ENCODE results near the gene MARCHF3. TPM values are rescaled to one million over a fixed set of nuclear protein-coding genes. Genes with fewer than 3 reads are reported as not detected.

MARCHF3 gene
- total RNA-seq, 1 donor from 2014 or later, result 16.5 TPM

DNA sequence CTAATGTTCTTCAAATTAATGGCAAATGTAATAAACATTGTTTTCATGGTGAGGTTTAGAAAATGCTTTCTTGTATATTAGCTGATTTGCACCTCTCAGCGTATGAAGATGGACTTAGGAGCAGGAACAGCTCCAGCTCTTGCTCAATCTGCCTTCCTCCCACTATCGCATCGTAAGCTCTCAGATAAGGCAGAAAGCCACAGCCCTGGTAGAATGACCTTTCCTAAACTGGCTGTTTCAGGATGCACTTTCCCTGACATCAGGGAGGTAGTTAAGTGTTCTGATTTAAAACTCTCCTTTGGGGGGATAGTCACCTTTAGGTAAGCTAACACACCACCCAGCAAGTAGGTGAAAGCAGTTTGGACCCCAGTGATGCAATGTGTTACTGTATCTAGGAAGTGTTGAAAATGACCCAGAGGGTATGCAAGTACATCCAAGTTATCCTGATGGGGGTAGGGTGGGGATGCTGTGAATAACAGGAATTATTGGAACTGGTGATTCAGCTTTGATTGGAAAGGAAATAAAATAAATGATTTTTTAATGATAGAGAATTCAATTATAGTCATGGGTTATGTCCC is 181.2 kb downstream of the MARCHF3 start:
- H3K79me2 ChIP-seq (ENCODE audit: insufficient read depth, low read length), result no peaks in the 10 kb centered on the region
- FAIRE-seq (no peak), DNase-seq (ENCODE audit: low read depth) (peak; percentile 47)
- peaks cover 18% of the 10 kb centered on the region for H3K4me1 ChIP-seq (ENCODE audit: insufficient read depth, low read length)
- no peak overlapping the region for H3K9ac ChIP-seq (ENCODE audit: low read length)
- H3K27ac Mint-ChIP-seq (ENCODE audit: unreplicated experiment), result no peak overlapping the region
- no peaks in the 10 kb centered on the region for H4K20me1 ChIP-seq (ENCODE audit: insufficient read depth, low read length)
- H3K9me3 ChIP-seq (ENCODE audit: insufficient read depth, low read depth, low read length), result no peaks in the 10 kb centered on the region
- H3K4me2 ChIP-seq (ENCODE audit: low read length), result no peak overlapping the region
- H3K9me3 Mint-ChIP-seq (ENCODE audit: unreplicated experiment), result no peaks in the 10 kb centered on the region
- H3K36me3 Mint-ChIP-seq (ENCODE audit: low read depth, unreplicated experiment), result no peaks in the 10 kb centered on the region
- peaks cover 12% of the 10 kb centered on the region for H3K4me1 Mint-ChIP-seq (ENCODE audit: low read depth, unreplicated experiment)
- TF ChIP-seq EZH2 (IDR thresholded peaks at IDR 0.05; ENCODE audit: insufficient read depth, low read length), result no peak
- TF ChIP-seq, protein P1, sequence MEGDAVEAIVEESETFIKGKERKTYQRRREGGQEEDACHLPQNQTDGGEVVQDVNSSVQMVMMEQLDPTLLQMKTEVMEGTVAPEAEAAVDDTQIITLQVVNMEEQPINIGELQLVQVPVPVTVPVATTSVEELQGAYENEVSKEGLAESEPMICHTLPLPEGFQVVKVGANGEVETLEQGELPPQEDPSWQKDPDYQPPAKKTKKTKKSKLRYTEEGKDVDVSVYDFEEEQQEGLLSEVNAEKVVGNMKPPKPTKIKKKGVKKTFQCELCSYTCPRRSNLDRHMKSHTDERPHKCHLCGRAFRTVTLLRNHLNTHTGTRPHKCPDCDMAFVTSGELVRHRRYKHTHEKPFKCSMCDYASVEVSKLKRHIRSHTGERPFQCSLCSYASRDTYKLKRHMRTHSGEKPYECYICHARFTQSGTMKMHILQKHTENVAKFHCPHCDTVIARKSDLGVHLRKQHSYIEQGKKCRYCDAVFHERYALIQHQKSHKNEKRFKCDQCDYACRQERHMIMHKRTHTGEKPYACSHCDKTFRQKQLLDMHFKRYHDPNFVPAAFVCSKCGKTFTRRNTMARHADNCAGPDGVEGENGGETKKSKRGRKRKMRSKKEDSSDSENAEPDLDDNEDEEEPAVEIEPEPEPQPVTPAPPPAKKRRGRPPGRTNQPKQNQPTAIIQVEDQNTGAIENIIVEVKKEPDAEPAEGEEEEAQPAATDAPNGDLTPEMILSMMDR (IDR thresholded peaks at IDR 0.05; ENCODE audit: insufficient read depth, low read depth, low read length), result no peak
- no peak overlapping the region for H2AFZ ChIP-seq (ENCODE audit: low read depth, low read length)
- H3K27ac ChIP-seq (ENCODE audit: low read depth, low read length), result no peak overlapping the region
- no peak overlapping the region for H3K4me3 ChIP-seq (ENCODE audit: insufficient read depth, low read depth, low read length)
- H3K27me3 ChIP-seq (ENCODE audit: insufficient read depth, low read length), result no peaks in the 10 kb centered on the region
- H3K36me3 ChIP-seq (ENCODE audit: insufficient read depth, low read length), result no peaks in the 10 kb centered on the region
- H3K4me3 Mint-ChIP-seq (ENCODE audit: unreplicated experiment), result no peak overlapping the region
- H3K27me3 Mint-ChIP-seq (ENCODE audit: low read depth, unreplicated experiment), result peaks cover 7% of the 10 kb centered on the region

DNA sequence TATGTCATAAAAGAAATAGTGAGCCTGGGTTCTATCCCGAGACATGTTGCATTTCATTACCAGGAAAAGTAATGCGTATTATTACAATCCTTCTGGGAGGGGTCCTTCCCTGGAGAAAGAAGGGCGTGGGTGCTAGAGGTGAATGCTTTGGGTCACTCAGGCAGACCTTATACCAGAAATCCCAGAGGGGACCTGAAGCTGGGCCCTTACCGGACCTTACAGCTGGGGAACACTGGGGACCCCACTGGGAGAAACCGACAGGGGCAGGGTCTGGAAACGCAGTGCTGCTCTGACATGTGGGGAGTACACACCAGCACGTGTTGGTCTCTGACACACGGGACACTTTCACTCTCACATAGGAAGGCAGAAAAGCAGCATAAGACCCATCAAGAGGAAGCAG is 182.1 kb downstream of the MARCHF3 start:
- Mint-ChIP-seq H3K4me3 (ENCODE audit: unreplicated experiment) (no peak overlapping the region), H3K27me3 (ENCODE audit: low read depth, unreplicated experiment) (peaks cover 7% of the 10 kb centered on the region), H3K4me1 (ENCODE audit: low read depth, unreplicated experiment) (peaks cover 12% of the 10 kb centered on the region), H3K27ac (ENCODE audit: unreplicated experiment) (no peak overlapping the region), H3K9me3 (ENCODE audit: unreplicated experiment) (no peaks in the 10 kb centered on the region), H3K36me3 (ENCODE audit: low read depth, unreplicated experiment) (no peaks in the 10 kb centered on the region)
- no peak overlapping the region for H3K4me3 ChIP-seq (ENCODE audit: insufficient read depth, low read depth, low read length)
- TF ChIP-seq, protein P1 (IDR thresholded peaks at IDR 0.05; ENCODE audit: insufficient read depth, low read depth, low read length), result no peak
- TF ChIP-seq EZH2 (IDR thresholded peaks at IDR 0.05; ENCODE audit: insufficient read depth, low read length), result no peak
- no peaks in the 10 kb centered on the region for H3K9me3 ChIP-seq (ENCODE audit: insufficient read depth, low read depth, low read length)
- H3K9ac ChIP-seq (ENCODE audit: low read length), result no peak overlapping the region
- H2AFZ ChIP-seq (ENCODE audit: low read depth, low read length), result no peak overlapping the region
- H3K27me3 ChIP-seq (ENCODE audit: insufficient read depth, low read length), result no peaks in the 10 kb centered on the region
- H3K79me2 ChIP-seq (ENCODE audit: insufficient read depth, low read length), result no peaks in the 10 kb centered on the region
- no peaks in the 10 kb centered on the region for H3K36me3 ChIP-seq (ENCODE audit: insufficient read depth, low read length)
- no peak for FAIRE-seq
- DNase-seq (ENCODE audit: low read depth), result no peak
- peaks cover 18% of the 10 kb centered on the region for H3K4me1 ChIP-seq (ENCODE audit: insufficient read depth, low read length)
- H3K27ac ChIP-seq (ENCODE audit: low read depth, low read length), result no peak overlapping the region
- H3K4me2 ChIP-seq (ENCODE audit: low read length), result no peak overlapping the region
- H4K20me1 ChIP-seq (ENCODE audit: insufficient read depth, low read length), result no peaks in the 10 kb centered on the region

DNA sequence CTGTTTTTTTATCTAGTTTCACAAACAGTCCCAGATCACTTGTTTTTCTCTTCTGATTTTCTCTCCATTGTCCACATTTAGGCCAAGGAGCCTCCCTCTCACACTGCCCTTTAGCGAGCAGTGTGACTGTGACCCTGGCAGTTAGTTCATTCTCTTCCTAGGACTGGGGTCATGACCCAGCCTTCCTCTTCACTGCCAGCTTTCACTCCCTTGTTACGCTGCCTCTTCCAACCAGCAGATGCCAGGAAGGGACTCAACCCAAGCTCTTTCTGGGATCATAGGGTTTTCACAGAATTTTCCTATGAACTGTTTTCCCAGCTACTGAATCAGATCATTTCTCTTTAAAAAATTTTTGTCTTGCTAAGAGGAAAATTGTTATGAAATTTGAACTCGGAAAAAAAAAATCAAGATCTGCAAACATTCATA is 182.5 kb downstream of the MARCHF3 start:
- H3K27me3 Mint-ChIP-seq (ENCODE audit: low read depth, unreplicated experiment), result peaks cover 7% of the 10 kb centered on the region
- no peak overlapping the region for H3K9ac ChIP-seq (ENCODE audit: low read length)
- H3K36me3 Mint-ChIP-seq (ENCODE audit: low read depth, unreplicated experiment), result no peaks in the 10 kb centered on the region
- FAIRE-seq, result no peak
- H3K9me3 Mint-ChIP-seq (ENCODE audit: unreplicated experiment), result no peaks in the 10 kb centered on the region
- peaks cover 17% of the 10 kb centered on the region for H3K4me1 ChIP-seq (ENCODE audit: insufficient read depth, low read length)
- H3K4me2 ChIP-seq (ENCODE audit: low read length), result no peak overlapping the region
- no peaks in the 10 kb centered on the region for H4K20me1 ChIP-seq (ENCODE audit: insufficient read depth, low read length)
- H3K4me3 ChIP-seq (ENCODE audit: insufficient read depth, low read depth, low read length), result no peak overlapping the region
- H3K27ac Mint-ChIP-seq (ENCODE audit: unreplicated experiment), result peak overlapping the region; percentile 72
- no peak for DNase-seq (ENCODE audit: low read depth)
- no peak overlapping the region for H2AFZ ChIP-seq (ENCODE audit: low read depth, low read length)
- peaks cover 12% of the 10 kb centered on the region for H3K4me1 Mint-ChIP-seq (ENCODE audit: low read depth, unreplicated experiment)
- H3K27ac ChIP-seq (ENCODE audit: low read depth, low read length), result no peak overlapping the region
- no peaks in the 10 kb centered on the region for H3K9me3 ChIP-seq (ENCODE audit: insufficient read depth, low read depth, low read length)
- no peaks in the 10 kb centered on the region for H3K36me3 ChIP-seq (ENCODE audit: insufficient read depth, low read length)
- no peak overlapping the region for H3K4me3 Mint-ChIP-seq (ENCODE audit: unreplicated experiment)
- TF ChIP-seq EZH2 (IDR thresholded peaks at IDR 0.05; ENCODE audit: insufficient read depth, low read length), result no peak
- TF ChIP-seq, protein P1 (IDR thresholded peaks at IDR 0.05; ENCODE audit: insufficient read depth, low read depth, low read length), result no peak
- no peaks in the 10 kb centered on the region for H3K27me3 ChIP-seq (ENCODE audit: insufficient read depth, low read length)
- H3K79me2 ChIP-seq (ENCODE audit: insufficient read depth, low read length), result no peaks in the 10 kb centered on the region
